Breast epithelium (tissue), 3 donors: Measurements from ENCODE around the gene ZDHHC16.
A peak's percentile ranks its signal among the peaks of the same experiment; 100 is the strongest.

ENCODE experiments used
- CTCF ChIP-seq, 3 donors: fragments of 450-650 bp; IDR thresholded peaks; one replicate each; pipeline ENCODE4 v1.5.1; 2016 to 2017; ENCODE audit warnings: antibody characterized with exemption in 3 of 3, mild to moderate bottlenecking in 3 of 3, moderate library complexity in 3 of 3
- POLR2A ChIP-seq: fragments of 450-650 bp; IDR thresholded peaks from one replicate; pipeline ENCODE4 v1.6.1; 2016; ENCODE audit warnings: antibody characterized with exemption, mild to moderate bottlenecking, moderate library complexity

- peak in 2 of 3 donors; percentile 46 to 52 for TF ChIP-seq CTCF (IDR thresholded peaks at IDR 0.05)
- TF ChIP-seq POLR2A, result peak; percentile 23
Measured at GRCh38 chr10:97425964-97426775, 19.8 kb upstream of the ZDHHC16 start, which contains the start of gene PGAM1.
